Measurements from ENCODE around the gene CLDND1.

CLDND1 gene

DNA sequence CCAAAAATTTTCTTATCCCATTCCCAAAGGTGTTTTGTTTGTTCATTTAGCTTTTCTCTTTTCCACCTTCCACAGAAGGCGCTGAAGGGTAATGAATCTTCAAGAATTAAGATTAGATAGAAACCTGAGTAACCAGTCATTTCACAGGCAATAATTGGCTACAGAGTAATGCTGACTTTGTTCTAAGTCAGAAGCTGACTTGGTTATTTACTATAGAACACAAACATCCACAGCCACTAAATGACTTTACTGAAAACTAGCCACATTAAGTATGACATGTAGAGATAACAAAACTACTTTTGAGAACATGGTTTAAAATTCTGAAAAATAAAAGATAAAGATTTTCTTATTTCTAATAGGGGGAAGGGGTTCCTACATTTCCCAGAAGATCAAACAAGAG lies 7.8 kb downstream of the CLDND1 start:
- DNase-seq (ENCODE audit: low read depth in 2 of 2), result no peak

- DNase-seq (ENCODE audit: low read depth in 2 of 2), result no peak
Measured at GRCh38 chr3:98513736-98514135, 9.0 kb downstream of the CLDND1 start.

DNA sequence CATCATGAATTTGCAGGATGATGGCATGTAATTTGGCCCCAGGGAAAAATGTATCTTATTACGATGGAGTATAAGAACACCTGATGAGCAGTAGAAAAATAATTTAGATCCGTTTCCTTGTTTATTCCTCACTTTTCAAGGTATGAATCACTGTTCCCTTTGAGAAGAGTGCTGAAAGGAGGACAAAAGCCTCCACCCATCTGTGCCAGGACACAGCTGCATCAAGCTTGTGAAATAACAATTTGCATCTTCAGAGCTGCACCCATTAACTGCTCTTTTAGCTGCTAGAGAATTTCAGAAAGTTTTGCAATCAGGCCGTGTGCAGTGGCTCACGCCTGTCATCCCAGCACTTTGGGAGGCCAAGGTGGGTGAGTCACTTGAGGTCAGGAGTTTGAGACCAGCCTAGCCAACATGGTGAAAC lies 9.6 kb downstream of the CLDND1 start:
- no peak for DNase-seq (ENCODE audit: low read depth in 2 of 2)

GRCh38 chr3:98512576-98512975 lies 10.1 kb downstream of the CLDND1 start:
- no peak for DNase-seq (ENCODE audit: low read depth in 2 of 2)

DNA sequence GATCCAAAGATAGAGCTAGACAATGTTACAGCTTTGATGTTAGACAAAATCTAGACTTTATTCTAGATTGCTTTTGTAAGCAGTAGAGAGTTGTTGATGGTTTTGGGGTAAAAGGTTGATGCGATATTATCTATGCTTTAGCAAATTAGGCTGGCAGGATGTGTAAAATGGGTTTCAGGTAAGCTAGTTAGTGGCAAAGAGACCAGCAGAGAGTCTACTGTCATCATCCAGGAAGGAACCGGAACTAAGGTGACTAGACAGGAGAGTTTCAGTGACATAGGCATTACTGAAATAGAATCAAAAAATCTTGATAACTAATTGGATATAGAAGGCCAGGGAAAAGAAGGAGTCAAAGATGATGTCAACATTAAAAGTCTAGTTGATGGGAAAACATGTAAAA lies 14.1 kb downstream of the CLDND1 start:
- no peak for DNase-seq (ENCODE audit: low read depth in 2 of 2)

DNA sequence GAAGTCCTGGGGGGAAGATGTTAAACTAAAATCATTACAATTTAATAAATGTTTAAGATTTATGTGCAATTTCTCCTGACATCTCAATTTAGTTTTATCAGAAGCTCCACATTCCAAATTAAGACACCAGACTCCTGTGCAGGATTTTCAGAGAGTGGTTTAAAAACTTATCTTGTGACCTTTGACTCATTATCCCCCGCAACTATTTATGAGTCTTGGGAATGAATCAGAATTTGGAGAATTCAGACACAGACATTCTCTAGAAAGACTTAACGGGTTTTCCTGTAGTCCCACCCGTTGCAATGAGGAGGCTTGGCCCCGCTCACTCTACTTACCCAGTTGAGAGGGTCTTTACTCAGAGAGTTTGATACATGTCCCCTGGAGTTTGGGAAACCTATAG lies 18.2 kb downstream of the CLDND1 start:
- no peak for DNase-seq (ENCODE audit: low read depth in 2 of 2)

- DNase-seq (ENCODE audit: low read depth in 2 of 2), result no peak
Measured at GRCh38 chr3:98501863-98502576, 20.7 kb downstream of the CLDND1 start.

DNA sequence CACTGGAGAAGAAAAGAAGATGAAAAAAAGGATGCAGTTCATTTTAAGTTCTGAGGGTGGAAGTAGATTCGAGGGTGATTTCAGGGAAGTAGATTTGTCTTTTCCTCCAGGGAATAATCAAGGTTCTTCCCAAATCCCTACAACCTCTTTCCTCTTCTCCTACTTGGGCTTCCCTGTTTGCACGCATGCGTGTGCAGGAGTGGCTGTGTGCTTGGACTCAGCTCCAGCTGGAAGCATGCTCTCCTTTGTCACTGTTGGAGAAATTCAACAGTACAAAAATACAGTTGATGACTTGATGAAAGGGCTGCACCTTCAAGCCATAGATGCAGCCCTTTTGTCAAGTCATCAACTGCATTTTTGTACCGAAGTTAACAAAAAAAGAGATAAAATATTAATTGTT lies 21.4 kb downstream of the CLDND1 start:
- DNase-seq (ENCODE audit: low read depth in 2 of 2), result no peak

DNA sequence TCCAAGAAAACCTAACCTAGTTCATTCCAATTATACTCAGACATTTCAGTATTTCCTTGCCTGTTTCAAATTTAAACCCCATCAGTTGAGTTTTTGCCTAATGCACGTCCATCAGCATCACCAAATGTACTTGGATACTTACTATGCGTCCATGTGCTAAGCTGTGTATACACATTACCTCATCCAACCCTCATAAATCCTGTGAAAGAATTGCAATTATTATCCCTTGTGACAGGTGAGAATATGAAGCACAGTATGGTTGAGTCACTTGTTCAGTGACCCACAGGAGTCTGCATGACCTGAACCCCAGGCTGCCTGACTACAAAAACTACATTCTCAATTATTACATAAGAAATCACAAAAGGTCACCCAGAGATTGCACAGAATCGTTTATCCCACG lies 22.7 kb downstream of the CLDND1 start:
- DNase-seq (ENCODE audit: low read depth in 2 of 2), result no peak

GRCh38 chr3:98497381-98497780 lies 25.3 kb downstream of the CLDND1 start, which contains the start of gene OR5K2:
TSS of gene OR5K2 (plus strand) at chr3:98497681. CDS start at chr3:98497681, 0 bp downstream.
- no peak for DNase-seq (ENCODE audit: low read depth in 2 of 2)

- no peak for DNase-seq (ENCODE audit: low read depth in 2 of 2)
Measured at GRCh38 chr3:98483626-98484025, 39.1 kb downstream of the CLDND1 start.

DNA sequence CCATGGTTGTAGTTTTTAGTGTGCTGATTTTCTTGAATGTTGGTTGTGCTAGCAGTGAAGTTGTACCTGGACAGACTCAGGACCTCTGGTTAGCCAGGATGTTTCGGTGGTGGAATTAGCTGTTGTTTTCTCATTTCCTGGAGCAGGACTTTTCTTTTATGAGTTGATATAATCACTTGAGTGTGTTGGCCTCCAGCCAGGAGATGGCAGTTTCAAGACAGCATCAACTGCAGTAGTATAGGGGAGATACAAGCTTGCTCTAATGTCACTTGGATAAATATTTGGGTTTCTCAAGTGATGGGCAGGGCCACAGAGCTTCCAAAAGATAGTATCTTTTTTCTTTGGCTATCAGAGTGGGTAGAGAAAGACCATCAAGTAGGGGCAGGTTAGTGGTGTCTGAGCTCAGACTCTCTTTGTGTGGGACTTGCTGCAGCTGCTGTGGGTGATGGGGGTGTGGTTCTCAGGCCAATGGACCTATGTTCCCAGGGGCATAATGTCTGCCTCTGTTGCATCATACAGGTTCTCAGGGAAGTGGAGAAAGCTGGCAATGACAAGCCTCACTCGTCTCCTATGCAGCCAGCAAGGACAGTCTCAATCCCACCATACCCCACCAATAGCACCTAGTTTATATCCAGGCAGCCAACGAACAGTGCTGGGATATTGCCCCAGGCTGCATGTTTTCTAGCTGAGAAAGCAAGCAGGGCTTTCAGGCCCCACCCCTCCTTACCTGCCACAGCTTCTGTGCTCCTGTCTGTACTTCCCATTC lies 39.8 kb downstream of the CLDND1 start:
- DNase-seq (ENCODE audit: low read depth in 2 of 2), result no peak
